Activated naive CD8-positive, alpha-beta T cell (primary cell): ENCODE results near the gene FRS2.
"Not testable (repeated sequence)": the region's sequence is repeated elsewhere in the genome, so short reads cannot be mapped to it uniquely, and the experiment has no call there.

Source experiments
- H3K27ac Mint-ChIP-seq: one replicate; pipeline ENCODE4 v1.8.0; 2021; ENCODE audit warnings: mixed read lengths
- H3K27me3 Mint-ChIP-seq: one replicate; pipeline ENCODE4 v1.8.0; 2021; ENCODE audit warnings: mixed read lengths
- H3K36me3 Mint-ChIP-seq: one replicate; pipeline ENCODE4 v1.8.0; 2021; ENCODE audit warnings: mixed read lengths
- H3K4me1 Mint-ChIP-seq: one replicate; pipeline ENCODE4 v1.8.0; 2021; ENCODE audit warnings: low read depth, mixed read lengths
- H3K4me3 Mint-ChIP-seq: one replicate; pipeline ENCODE4 v1.8.0; 2021; ENCODE audit warnings: mild to moderate bottlenecking, mixed read lengths
- H3K9me3 Mint-ChIP-seq: one replicate; pipeline ENCODE4 v1.8.0; 2021; ENCODE audit warnings: low read depth, mixed read lengths

FRS2 gene

DNA sequence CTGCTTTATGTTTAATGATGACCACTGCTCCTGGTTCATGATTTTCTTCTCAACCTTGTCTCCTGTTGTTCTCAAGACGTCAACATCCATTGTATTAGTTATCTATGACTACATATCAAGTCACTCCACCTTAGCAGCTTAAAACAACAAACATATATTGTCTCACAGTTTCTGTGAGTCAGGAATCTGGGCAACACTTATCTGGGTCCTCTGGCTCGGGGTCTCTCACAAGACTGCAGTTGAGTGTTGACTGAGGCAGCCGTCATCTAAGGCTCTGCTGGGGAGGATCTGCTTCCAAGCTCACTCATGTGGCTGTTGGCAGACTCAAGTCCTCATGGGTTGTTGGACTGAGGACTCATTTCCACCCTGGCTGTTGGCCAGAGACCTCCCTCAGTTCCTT, 27.3 kb upstream of the FRS2 start:
- no peaks in the 10 kb centered on the region for H3K9me3 Mint-ChIP-seq
- no peaks in the 10 kb centered on the region for H3K4me1 Mint-ChIP-seq
- H3K27ac Mint-ChIP-seq, result no peak overlapping the region
- peaks cover 2% of the 10 kb centered on the region for H3K36me3 Mint-ChIP-seq
- H3K4me3 Mint-ChIP-seq, result no peak overlapping the region
- peaks cover 1% of the 10 kb centered on the region for H3K27me3 Mint-ChIP-seq

GRCh38 chr12:69443916-69444315, 26.3 kb upstream of the FRS2 start:
- Mint-ChIP-seq H3K4me1 (no peaks in the 10 kb centered on the region), H3K9me3 (no peaks in the 10 kb centered on the region), H3K27ac (no peak overlapping the region), H3K27me3 (peaks cover 1% of the 10 kb centered on the region), H3K36me3 (peaks cover 2% of the 10 kb centered on the region), H3K4me3 (no peak overlapping the region)

- Mint-ChIP-seq H3K4me1 (no peaks in the 10 kb centered on the region), H3K27me3 (peaks cover 1% of the 10 kb centered on the region), H3K9me3 (no peaks in the 10 kb centered on the region), H3K27ac (no peak overlapping the region), H3K36me3 (peaks cover under 1% of the 10 kb centered on the region), H3K4me3 (no peak overlapping the region)
These were observed 22.3 kb upstream of the FRS2 start for GRCh38 chr12:69447892-69448291.

- H3K4me1 Mint-ChIP-seq, H3K4me3 Mint-ChIP-seq, H3K36me3 Mint-ChIP-seq, H3K27ac Mint-ChIP-seq, H3K27me3 Mint-ChIP-seq, H3K9me3 Mint-ChIP-seq: not testable (repeated sequence)
These were observed 17.5 kb upstream of the FRS2 start for GRCh38 chr12:69452598-69453132.

DNA sequence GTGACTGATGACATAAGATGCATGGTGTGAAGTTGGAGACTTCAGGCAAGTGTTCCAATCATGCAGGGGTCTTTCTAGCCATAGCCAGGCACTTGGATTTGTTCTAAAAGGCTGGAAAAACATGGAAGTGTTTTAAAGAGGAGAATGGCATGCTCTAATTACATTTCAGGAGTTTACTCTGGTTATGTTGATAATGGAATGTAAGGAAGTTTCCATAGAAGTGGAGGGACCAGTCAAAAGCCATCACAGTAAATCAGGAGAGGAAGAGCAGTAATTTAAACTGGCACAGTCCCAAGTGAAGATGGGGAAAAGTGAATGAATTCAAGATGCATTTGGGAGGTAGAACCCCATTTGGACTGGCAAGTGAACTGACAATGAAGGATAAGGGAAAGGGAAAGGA, 13.9 kb upstream of the FRS2 start:
- H3K27ac Mint-ChIP-seq, result no peak overlapping the region
- no peaks in the 10 kb centered on the region for H3K27me3 Mint-ChIP-seq
- H3K4me3 Mint-ChIP-seq, result no peak overlapping the region
- no peaks in the 10 kb centered on the region for H3K4me1 Mint-ChIP-seq
- H3K36me3 Mint-ChIP-seq, result no peaks in the 10 kb centered on the region
- H3K9me3 Mint-ChIP-seq, result no peaks in the 10 kb centered on the region

GRCh38 chr12:69457433-69457832, 12.8 kb upstream of the FRS2 start:
- no peaks in the 10 kb centered on the region for H3K4me1 Mint-ChIP-seq
- no peaks in the 10 kb centered on the region for H3K9me3 Mint-ChIP-seq
- H3K36me3 Mint-ChIP-seq, result no peaks in the 10 kb centered on the region
- no peak overlapping the region for H3K4me3 Mint-ChIP-seq
- H3K27me3 Mint-ChIP-seq, result no peaks in the 10 kb centered on the region
- no peak overlapping the region for H3K27ac Mint-ChIP-seq

DNA sequence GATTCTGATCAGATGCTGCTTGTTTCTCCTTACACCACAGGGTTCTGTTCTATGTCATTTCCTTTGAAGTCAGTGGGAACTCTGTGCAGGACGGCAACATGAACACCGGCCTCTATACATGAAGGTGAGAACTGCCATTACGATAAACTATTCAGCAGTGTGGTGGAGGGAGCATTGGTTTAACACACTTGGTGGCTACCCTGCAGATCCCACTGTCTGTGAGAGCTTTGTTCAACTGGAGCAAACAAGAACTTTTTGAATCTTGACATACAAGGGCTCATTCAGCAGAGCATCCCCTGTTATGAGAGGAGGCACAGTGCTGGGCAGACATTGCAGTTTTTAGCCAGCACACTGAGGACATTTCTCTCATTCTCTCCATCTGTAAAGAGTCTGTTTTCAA, 10.7 kb upstream of the FRS2 start:
- H3K9me3 Mint-ChIP-seq, result no peaks in the 10 kb centered on the region
- no peaks in the 10 kb centered on the region for H3K36me3 Mint-ChIP-seq
- no peaks in the 10 kb centered on the region for H3K4me1 Mint-ChIP-seq
- H3K27me3 Mint-ChIP-seq, result no peaks in the 10 kb centered on the region
- no peak overlapping the region for H3K27ac Mint-ChIP-seq
- H3K4me3 Mint-ChIP-seq, result no peak overlapping the region

GRCh38 chr12:69464428-69464827, 5.8 kb upstream of the FRS2 start:
- H3K4me1 Mint-ChIP-seq, result peaks cover 2% of the 10 kb centered on the region
- H3K27me3 Mint-ChIP-seq, result no peaks in the 10 kb centered on the region
- H3K27ac Mint-ChIP-seq, result no peak overlapping the region
- no peaks in the 10 kb centered on the region for H3K36me3 Mint-ChIP-seq
- no peaks in the 10 kb centered on the region for H3K9me3 Mint-ChIP-seq
- H3K4me3 Mint-ChIP-seq, result no peak overlapping the region

DNA sequence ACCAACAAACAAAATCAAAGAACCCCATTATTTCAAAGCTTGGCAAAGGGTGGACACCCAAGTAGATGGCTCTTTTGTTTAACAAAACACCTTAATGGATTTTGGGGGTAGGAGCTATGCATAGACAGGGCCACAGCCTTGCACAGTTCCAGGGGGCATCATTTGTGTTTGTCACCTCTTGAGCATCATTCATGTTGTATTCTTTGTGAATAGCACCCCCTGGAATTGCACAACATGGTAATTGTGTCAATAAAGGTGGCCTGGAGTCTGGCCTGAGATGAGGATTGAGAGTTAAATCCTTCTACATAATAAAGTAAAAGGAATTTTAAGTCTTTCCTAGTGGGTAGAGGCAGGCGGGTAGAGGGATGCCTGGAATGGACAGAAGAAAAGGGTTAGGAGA, 3.3 kb upstream of the FRS2 start:
- Mint-ChIP-seq H3K4me3 (no peak overlapping the region), H3K4me1 (peaks cover 18% of the 10 kb centered on the region), H3K27me3 (no peaks in the 10 kb centered on the region), H3K36me3 (no peaks in the 10 kb centered on the region), H3K27ac (no peak overlapping the region), H3K9me3 (no peaks in the 10 kb centered on the region)

- Mint-ChIP-seq H3K27me3 (no peaks in the 10 kb centered on the region), H3K36me3 (no peaks in the 10 kb centered on the region), H3K27ac (no peak overlapping the region), H3K4me3 (no peak overlapping the region), H3K9me3 (no peaks in the 10 kb centered on the region), H3K4me1 (peaks cover 23% of the 10 kb centered on the region)
These were observed 2.8 kb upstream of the FRS2 start for GRCh38 chr12:69467366-69467765.

DNA sequence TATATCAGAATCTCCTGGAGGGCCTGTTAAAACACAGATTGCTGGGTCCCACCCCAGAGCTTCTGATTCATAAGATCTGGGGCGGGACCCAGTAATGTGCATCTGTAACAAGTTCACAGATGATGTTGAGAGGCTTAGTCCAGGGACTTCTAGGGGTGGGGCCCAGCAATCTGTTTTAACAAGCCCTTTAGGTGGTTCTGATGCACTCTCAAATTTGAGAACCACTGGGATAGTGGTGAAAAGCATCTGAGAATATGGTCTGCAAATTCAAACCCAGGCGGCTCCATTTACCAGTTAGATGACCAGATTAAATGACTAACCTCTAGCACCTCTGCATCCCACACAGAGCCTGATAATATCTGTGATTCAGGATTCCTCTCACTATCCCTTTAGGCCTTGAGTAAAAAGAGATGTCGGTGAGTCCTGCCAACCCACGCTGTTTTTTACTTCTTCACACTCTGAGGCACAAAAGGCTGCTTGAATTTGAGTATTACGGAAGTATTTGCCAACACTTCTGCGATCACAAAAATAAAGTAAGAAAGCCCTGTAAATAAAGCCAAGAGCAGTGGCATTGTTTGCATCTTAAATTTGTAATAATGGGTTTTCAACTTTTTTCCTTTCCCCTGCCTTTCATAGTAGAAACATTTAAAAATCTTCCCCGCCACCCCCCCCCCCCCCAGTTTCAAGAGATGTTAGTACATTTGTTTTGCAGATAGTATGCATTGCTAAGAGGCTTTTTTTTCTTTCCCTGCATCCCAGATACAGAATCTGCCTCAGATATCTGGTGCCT, 1.8 kb upstream of the FRS2 start:
- Mint-ChIP-seq H3K4me3 (no peak overlapping the region), H3K27ac (no peak overlapping the region), H3K9me3 (no peaks in the 10 kb centered on the region), H3K27me3 (no peaks in the 10 kb centered on the region), H3K36me3 (no peaks in the 10 kb centered on the region), H3K4me1 (peaks cover 32% of the 10 kb centered on the region)

- Mint-ChIP-seq H3K27ac (peak overlapping the region; percentile 96), H3K27me3 (no peaks in the 10 kb centered on the region), H3K36me3 (no peaks in the 10 kb centered on the region), H3K4me1 (peaks cover 42% of the 10 kb centered on the region), H3K9me3 (no peaks in the 10 kb centered on the region), H3K4me3 (peak overlapping the region; percentile 98)
These were observed 367 bp upstream of the FRS2 start for GRCh38 chr12:69469854-69470188.

DNA sequence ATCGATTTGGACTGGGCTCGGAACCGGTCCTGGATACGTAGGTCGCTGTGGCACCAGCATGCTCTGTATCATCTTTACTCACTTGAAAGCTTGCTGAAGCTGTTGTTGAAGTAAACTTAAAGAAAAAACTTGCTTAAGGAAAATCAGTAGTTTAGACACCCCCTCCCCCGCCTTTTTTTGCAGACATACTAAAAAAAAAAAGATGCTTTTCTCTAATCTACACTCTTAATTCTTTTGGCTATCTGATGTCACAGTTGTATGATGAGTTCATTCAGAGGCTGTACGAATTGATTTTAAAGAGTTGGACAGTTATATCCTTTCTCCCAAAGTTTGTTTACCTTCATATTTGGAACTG, 865 bp downstream of the FRS2 start:
- peak overlapping the region; percentile 98 for H3K4me3 Mint-ChIP-seq
- peak overlapping the region; percentile 67 for H3K27ac Mint-ChIP-seq
- H3K9me3 Mint-ChIP-seq, result no peaks in the 10 kb centered on the region
- peaks cover 55% of the 10 kb centered on the region for H3K4me1 Mint-ChIP-seq
- H3K36me3 Mint-ChIP-seq, result no peaks in the 10 kb centered on the region
- no peaks in the 10 kb centered on the region for H3K27me3 Mint-ChIP-seq

DNA sequence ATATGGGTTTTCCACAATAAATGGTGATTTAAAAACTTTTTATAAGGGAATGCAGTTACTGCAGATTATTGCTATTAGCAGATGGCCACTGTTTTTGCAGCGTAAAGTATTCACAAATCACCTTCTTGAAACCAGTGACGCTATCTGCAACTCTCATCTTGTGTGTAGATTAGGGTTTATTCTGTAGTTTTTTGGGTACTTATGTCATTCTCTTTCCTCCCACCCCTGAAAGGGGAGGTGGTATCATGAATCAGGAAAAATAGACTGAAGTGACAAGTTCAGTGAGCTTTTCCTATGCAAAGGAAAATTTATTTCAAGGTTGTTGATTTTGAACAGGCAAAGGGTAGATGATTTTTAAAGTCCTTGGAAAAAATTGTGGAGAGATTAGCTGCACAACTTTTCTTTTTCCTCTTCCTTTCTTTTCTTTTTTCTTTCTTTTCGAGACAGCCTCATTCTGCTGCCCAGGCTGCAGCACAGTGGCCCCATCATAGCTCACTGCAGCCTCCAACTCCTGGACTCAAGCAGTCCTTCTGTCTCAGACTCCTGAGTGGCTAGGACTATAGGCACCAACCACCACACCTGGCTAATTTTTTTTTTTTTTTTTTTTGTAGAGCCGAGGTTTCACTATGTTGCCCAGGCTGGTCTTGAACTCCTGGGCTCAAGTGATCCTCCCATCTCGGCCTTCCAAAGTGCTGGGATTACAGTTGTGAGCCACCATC, 1.6 kb downstream of the FRS2 start:
- no peaks in the 10 kb centered on the region for H3K36me3 Mint-ChIP-seq
- H3K4me1 Mint-ChIP-seq, result peaks cover 59% of the 10 kb centered on the region
- peak overlapping the region; percentile 98 for H3K4me3 Mint-ChIP-seq
- H3K27me3 Mint-ChIP-seq, result no peaks in the 10 kb centered on the region
- H3K27ac Mint-ChIP-seq, result no peak overlapping the region
- no peaks in the 10 kb centered on the region for H3K9me3 Mint-ChIP-seq

DNA sequence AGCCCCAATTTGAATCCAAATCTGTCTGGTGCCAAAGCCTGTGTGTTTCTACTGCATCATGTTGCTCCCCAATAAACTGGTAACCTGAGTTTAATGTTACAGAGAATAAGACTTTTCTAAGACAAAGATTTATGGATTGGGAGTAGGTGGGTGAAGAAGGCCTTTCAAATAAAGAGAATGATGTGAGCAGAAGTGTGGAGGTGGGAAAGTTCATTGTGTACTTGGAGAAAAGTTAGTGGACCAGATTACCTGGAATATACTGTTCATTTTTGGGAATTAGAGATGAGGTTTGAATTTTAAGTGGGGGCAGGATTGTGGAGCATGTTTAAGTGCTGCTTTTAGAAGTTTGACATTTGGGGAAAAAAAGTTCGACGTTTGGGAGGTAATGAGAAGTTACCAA, 3.1 kb downstream of the FRS2 start:
- no peaks in the 10 kb centered on the region for H3K9me3 Mint-ChIP-seq
- peak overlapping the region; percentile 41 for H3K4me3 Mint-ChIP-seq
- no peaks in the 10 kb centered on the region for H3K27me3 Mint-ChIP-seq
- no peak overlapping the region for H3K27ac Mint-ChIP-seq
- no peaks in the 10 kb centered on the region for H3K36me3 Mint-ChIP-seq
- peaks cover 57% of the 10 kb centered on the region for H3K4me1 Mint-ChIP-seq

- H3K27ac Mint-ChIP-seq, result no peak overlapping the region
- peaks cover 63% of the 10 kb centered on the region for H3K4me1 Mint-ChIP-seq
- H3K4me3 Mint-ChIP-seq, result no peak overlapping the region
- peaks cover 2% of the 10 kb centered on the region for H3K36me3 Mint-ChIP-seq
- no peaks in the 10 kb centered on the region for H3K27me3 Mint-ChIP-seq
- no peaks in the 10 kb centered on the region for H3K9me3 Mint-ChIP-seq
These were observed 4.3 kb downstream of the FRS2 start for GRCh38 chr12:69474456-69474855.
